ENCODE data around the gene KHSRP. TPM values are rescaled to one million over a fixed set of nuclear protein-coding genes. Genes with fewer than 3 reads are reported as not detected.

Gene KHSRP
- total RNA-seq, 1 donor, result 118 TPM

DNA sequence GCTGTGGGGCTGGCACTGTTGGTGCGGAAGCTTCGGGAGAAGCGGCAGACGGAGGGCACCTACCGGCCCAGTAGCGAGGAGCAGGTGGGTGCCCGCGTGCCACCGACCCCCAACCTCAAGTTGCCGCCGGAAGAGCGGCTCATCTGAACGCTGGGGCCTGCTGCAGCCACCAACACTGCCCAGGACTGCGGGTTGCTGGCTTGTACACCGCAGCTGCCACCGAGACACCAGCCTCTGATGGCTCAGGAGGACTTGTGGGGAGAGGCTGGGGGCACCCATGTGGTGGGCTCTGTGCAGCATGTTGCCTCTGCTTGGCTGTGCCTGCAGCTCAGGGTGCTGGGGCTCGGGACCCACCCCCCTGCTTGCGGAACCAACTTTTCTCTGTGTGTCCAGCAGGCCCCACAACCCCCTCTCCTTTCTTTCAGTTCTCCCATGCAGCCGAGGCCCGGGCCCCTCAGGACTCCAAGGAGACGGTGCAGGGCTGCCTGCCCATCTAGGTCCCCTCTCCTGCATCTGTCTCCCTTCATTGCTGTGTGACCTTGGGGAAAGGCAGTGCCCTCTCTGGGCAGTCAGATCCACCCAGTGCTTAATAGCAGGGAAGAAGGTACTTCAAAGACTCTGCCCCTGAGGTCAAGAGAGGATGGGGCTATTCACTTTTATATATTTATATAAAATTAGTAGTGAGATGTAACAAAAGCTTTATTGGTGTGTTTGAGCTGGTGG lies 42.1 kb upstream of the KHSRP start:
- no peak overlapping the region for H3K4me3 ChIP-seq (ENCODE audit: low read depth, low read length)
- no peak for DNase-seq (ENCODE audit: low read depth)
- TF ChIP-seq CTCF (IDR thresholded peaks at IDR 0.05; ENCODE audit: insufficient read depth, low read depth, low read length), result no peak

GRCh38 chr19:6465663-6466062 lies 41.1 kb upstream of the KHSRP start:
- no peak for DNase-seq (ENCODE audit: low read depth)
- no peak for TF ChIP-seq CTCF (IDR thresholded peaks at IDR 0.05; ENCODE audit: insufficient read depth, low read depth, low read length)
- H3K4me3 ChIP-seq (ENCODE audit: low read depth, low read length), result no peak overlapping the region

DNA sequence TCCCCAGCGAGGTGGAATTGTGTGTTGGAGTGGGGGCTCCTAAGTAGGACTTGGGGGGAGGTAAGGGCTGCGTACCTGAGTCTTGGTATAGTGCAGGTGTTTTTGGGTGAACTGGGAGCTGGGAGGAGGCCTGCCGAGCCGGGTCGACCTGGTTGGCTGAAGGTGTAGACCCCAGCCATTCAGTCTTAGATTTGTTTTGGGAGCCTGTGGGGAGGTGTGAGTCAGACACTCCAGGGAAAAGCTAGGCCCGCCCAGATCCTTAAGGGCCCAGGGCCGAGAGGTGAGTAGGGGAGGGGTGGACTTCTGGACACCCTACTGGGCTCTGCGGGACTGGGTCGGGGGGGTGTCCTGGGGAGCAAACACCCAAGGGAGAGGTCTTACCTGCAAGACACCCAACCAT lies 40.4 kb upstream of the KHSRP start:
- no peak for DNase-seq (ENCODE audit: low read depth)
- TF ChIP-seq CTCF (IDR thresholded peaks at IDR 0.05; ENCODE audit: insufficient read depth, low read depth, low read length), result no peak
- no peak overlapping the region for H3K4me3 ChIP-seq (ENCODE audit: low read depth, low read length)

DNA sequence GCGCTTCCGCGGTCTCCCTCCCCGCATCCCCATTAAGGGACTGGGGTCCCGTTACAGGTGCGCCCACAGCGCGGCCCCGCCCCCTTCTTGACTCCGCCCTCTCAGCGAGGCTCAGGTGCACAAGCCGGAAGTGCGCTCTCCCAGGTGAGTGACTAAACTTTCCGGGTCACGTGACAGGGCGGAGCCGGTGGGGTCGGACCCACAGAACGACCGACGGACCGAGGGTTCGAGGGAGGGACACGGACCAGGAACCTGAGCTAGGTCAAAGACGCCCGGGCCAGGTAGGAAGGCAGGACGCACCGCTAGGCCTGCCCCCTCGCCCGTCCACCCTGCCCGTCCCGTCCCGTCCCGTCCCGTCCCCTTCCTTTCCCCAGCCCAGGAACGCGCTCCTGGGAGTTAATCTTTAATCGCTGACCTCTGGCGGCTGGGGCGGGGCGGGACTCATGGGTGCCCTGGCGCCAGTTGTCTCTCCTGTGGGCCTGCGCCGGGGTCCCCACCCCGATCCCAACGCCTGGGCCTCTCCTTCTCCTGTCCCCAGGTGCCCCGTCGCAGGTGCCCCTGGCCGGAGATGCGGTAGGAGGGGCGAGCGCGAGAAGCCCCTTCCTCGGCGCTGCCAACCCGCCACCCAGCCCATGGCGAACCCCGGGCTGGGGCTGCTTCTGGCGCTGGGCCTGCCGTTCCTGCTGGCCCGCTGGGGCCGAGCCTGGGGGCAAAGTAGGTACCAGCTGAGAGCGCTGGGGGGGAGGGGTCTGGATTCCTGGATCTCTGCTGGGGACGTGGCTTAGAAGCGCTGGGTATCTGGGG lies 39.7 kb upstream of the KHSRP start, which contains the start of gene CRB3:
CRB3 (plus strand) TSS at position 202 of the 804 bp plus-strand sequence; CDS start at position 633, 431 bp downstream.
- TF ChIP-seq CTCF (IDR thresholded peaks at IDR 0.05; ENCODE audit: insufficient read depth, low read depth, low read length), result no peak
- DNase-seq (ENCODE audit: low read depth), result no peak
- no peak within 1 kb of the TSS for H3K4me3 ChIP-seq (ENCODE audit: low read depth, low read length)

- DNase-seq (ENCODE audit: low read depth), result peak; percentile 97
- TF ChIP-seq CTCF (IDR thresholded peaks at IDR 0.05; ENCODE audit: insufficient read depth, low read depth, low read length), result peak; percentile 60
These were observed 35.7 kb upstream of the KHSRP start for GRCh38 chr19:6460099-6460884.

GRCh38 chr19:6459262-6460098 lies 34.9 kb upstream of the KHSRP start, which contains the start of gene SLC25A23:
SLC25A23 (minus strand) TSS chr19:6459792; CDS start chr19:6459628, 164 bp downstream.
- no peak for TF ChIP-seq CTCF (IDR thresholded peaks at IDR 0.05; ENCODE audit: insufficient read depth, low read depth, low read length)

More at GRCh38 chr19:6460099-6460884, 35.7 kb upstream of the KHSRP start:
- H3K4me3 ChIP-seq (ENCODE audit: low read depth, low read length), result peak overlapping the region; percentile 77

More at GRCh38 chr19:6459262-6460098, 34.9 kb upstream of the KHSRP start, which contains the start of gene SLC25A23:
- H3K4me3 ChIP-seq (ENCODE audit: low read depth, low read length), result peak within 1 kb of the TSS; percentile 77
- peak; percentile 70 for DNase-seq (ENCODE audit: low read depth)

Measured in fibroblast of villous mesenchyme (primary cell).